ENCODE data around the gene BRINP2.

DNA sequence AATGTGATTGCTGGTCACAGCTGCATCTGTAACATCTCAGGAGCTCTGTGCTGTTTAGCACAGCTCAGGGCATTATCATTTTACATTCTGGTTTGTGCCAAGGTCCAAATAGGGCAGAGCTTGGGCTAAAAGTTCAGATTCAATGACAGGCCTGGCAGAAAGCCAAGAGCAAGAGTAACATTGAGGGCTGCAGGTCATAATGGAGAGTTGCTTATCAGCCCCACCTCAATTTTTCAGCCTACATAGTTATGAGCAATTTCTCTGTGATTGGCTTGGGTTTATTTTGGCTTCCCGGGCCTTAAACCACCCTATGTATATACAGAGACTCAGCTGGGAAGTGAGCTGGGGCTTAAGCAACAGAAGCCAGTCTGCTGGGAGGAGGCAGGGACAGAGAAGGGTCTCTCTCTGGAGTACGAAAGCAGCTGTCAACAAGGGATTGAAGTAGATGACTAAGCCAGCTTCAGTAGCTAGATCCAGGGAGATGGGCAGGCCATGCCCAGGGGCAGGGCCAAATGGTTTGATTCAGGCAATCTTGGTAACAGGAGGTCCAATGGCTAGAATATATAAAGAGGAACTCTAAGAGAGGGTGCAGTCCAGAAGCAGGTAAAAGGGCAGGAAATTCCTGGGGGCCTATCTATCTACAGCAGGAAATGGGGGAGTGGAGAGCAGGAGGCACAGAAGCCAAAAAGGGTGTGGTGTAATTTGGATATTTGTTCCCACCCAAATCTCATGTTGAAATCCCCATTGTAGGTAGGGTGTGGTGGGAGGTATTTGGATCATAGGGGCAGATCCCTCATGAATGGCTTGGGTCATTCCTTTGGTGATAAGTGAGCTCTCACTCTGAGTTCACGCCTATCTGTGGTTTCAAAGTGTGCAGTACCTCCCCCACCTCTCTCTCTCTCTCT, 49.0 kb downstream of the BRINP2 start:
- no peak for TF ChIP-seq RARB (CRISPR knock-in tag; IDR thresholded peaks at IDR 0.05)
- no peak for TF ChIP-seq TCF4 (CRISPR knock-in tag; IDR thresholded peaks at IDR 0.05; ENCODE audit: borderline replicate concordance)
- TF ChIP-seq, protein P1, sequence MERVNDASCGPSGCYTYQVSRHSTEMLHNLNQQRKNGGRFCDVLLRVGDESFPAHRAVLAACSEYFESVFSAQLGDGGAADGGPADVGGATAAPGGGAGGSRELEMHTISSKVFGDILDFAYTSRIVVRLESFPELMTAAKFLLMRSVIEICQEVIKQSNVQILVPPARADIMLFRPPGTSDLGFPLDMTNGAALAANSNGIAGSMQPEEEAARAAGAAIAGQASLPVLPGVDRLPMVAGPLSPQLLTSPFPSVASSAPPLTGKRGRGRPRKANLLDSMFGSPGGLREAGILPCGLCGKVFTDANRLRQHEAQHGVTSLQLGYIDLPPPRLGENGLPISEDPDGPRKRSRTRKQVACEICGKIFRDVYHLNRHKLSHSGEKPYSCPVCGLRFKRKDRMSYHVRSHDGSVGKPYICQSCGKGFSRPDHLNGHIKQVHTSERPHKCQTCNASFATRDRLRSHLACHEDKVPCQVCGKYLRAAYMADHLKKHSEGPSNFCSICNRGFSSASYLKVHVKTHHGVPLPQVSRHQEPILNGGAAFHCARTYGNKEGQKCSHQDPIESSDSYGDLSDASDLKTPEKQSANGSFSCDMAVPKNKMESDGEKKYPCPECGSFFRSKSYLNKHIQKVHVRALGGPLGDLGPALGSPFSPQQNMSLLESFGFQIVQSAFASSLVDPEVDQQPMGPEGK (CRISPR knock-in tag; IDR thresholded peaks at IDR 0.05; ENCODE audit: borderline replicate concordance) = no peak
- no peak for TF ChIP-seq ESRRG (CRISPR knock-in tag; IDR thresholded peaks at IDR 0.05)
- no peak for TF ChIP-seq ZNF70 (CRISPR knock-in tag; IDR thresholded peaks at IDR 0.05)
- TF ChIP-seq ZFP3 (CRISPR knock-in tag; IDR thresholded peaks at IDR 0.05) = no peak
- TF ChIP-seq GLIS3 (CRISPR knock-in tag; IDR thresholded peaks at IDR 0.05) = no peak
- no peak for TF ChIP-seq ARNTL (CRISPR knock-in tag; IDR thresholded peaks at IDR 0.05; ENCODE audit: borderline replicate concordance, low read depth)
- no peak for TF ChIP-seq TOX (CRISPR knock-in tag; IDR thresholded peaks at IDR 0.05; ENCODE audit: borderline replicate concordance)
- TF ChIP-seq ZNF8 (CRISPR knock-in tag; IDR thresholded peaks at IDR 0.05) = no peak
